A549 (cell line): ENCODE data around the gene CYP2D6.
"Not testable (repeated sequence)": the region's sequence is repeated elsewhere in the genome, so short reads cannot be mapped to it uniquely, and the experiment has no call there.

ENCODE experiments used
- JUN ChIP-seq, 2 experiments: fragments of >200 bp; sonication (Bioruptor Twin); formaldehyde crosslinking; IDR thresholded peaks; 2 replicates in 1 of 2; 3 replicates in 1 of 2; pipeline ENCODE4 v1.6.1; 2016 to 2017
- MAX ChIP-seq: IDR thresholded peaks from 2 replicates; pipeline ENCODE4 v1.6.1; 2012
- POLR2AphosphoS2 ChIP-seq: conservative IDR thresholded peaks from 2 replicates; pipeline ENCODE4 v1.6.1; 2012; ENCODE audit warnings: low read length, improper control_type of control experiment, inconsistent platforms

GRCh38 chr22:42139508-42139907, 8.9 kb upstream of the CYP2D6 start:
- not testable (repeated sequence) for TF ChIP-seq MAX; JUN (IDR thresholded peaks at IDR 0.05); POLR2AphosphoS2
